ENCODE results near the gene NEDD4L. TPM values are rescaled to one million over a fixed set of nuclear protein-coding genes. Genes with fewer than 3 reads are reported as not detected.

NEDD4L gene
- total and polyA plus RNA-seq, 2 donors (not counting 1 experiment from before 2014, with no cell fraction given) = 10.3 to 25.7 TPM

GRCh38 chr18:58254873-58255511 lies 211.0 kb downstream of the NEDD4L start:
- H3K27me3 ChIP-seq (replicated peaks in 1 of 4; ENCODE audit: control extremely low read depth in 1 of 4, control insufficient read depth in 3 of 4, insufficient read depth in 4 of 4, low read length in 3 of 4) = no peaks in the 10 kb centered on the region
- H3K4me3 ChIP-seq (ENCODE audit: control extremely low read depth in 1 of 5, extremely low read depth in 1 of 5, insufficient read depth in 1 of 5, low read depth in 2 of 5, low read length in 4 of 5) = no peak overlapping the region
- peaks cover 0 to 16% (median 0%) of the 10 kb centered on the region in 3 donors for H3K9me3 ChIP-seq (ENCODE audit: control extremely low read depth in 1 of 3, control insufficient read depth in 2 of 3, insufficient read depth in 1 of 3, low read length in 2 of 3)
- no peak for TF ChIP-seq CTCF (IDR thresholded peaks at IDR 0.05)
- TF ChIP-seq EZH2 (IDR thresholded peaks at IDR 0.05; ENCODE audit: borderline replicate concordance, insufficient read depth, low read depth, low read length, poor library complexity, severe bottlenecking) = no peak
- POLR2A ChIA-PET = no interaction called here
- 97% methylated on average over 16 of the region's 17 CpGs for WGBS (ENCODE audit: insufficient coverage)
- Mint-ChIP-seq H3K27me3 (no peaks in the 10 kb centered on the region), H3K4me1 (peaks cover 6% of the 10 kb centered on the region), H3K4me3 (no peak overlapping the region), H3K9me3 (ENCODE audit: insufficient read depth) (no peaks in the 10 kb centered on the region), H3K27ac (no peak overlapping the region)
- no peak overlapping the region for H2AFZ ChIP-seq (ENCODE audit: insufficient read depth, low read depth, low read length, poor library complexity, severe bottlenecking)
- H4K20me1 ChIP-seq (ENCODE audit: control insufficient read depth, insufficient read depth, low read length, poor library complexity, severe bottlenecking) = no peaks in the 10 kb centered on the region
- intact Hi-C loops (cut with micrococcal nuclease) = no loop called here
- no peaks in the 10 kb centered on the region for H3K79me2 ChIP-seq (ENCODE audit: control insufficient read depth, insufficient read depth, low read length)
- no peak overlapping the region for H3K4me2 ChIP-seq (replicated peaks; ENCODE audit: low read depth, low read length, poor library complexity, severe bottlenecking)
- DNase-seq = no peak
- no peaks in the 10 kb centered on the region for H3K4me1 ChIP-seq (ENCODE audit: control insufficient read depth in 2 of 2, insufficient read depth in 2 of 2, low read length in 2 of 2)
- H3K9ac ChIP-seq (ENCODE audit: low read length) = no peak overlapping the region
- no peak overlapping the region for H3K27ac ChIP-seq (ENCODE audit: low read length in 2 of 2)
- CTCF ChIA-PET = no interaction called here
- H3K36me3 ChIP-seq (replicated peaks in 1 of 2; ENCODE audit: control extremely low read depth in 1 of 2, control insufficient read depth in 1 of 2, extremely low read depth in 1 of 2, insufficient read depth in 2 of 2, low read length in 1 of 2) = no peaks in the 10 kb centered on the region
- no peak for ATAC-seq (ENCODE audit: low read depth)

DNA sequence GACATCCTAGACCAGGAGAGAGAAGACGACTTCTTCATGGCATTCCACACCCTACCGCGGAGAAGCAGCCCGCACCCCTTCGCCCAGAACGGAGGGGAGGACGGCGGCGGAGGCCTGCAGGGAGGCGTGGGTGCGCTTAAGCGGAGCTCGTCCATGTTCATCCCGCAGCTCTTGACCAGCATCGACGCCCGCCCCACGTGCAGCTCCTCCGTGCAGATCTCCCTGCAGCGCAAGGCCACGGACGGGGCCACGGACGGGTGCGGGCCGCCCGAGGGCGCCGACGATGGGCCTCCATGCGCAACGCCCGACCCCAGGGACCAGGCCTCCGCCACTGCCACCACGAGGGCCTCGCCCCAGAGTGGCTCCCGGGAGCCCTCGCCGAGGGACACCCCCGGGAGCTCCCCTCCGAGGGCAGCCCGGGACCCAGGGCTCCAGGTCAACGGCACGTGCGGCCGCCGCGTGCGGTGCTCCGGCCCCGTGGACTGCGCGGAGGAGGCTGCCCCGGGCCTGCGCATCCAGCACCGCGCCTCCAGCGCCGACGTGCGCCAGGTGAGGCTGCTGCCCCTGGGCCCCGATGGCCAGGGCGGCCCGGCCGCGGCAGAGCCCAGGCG lies 211.8 kb downstream of the NEDD4L start:
- Histone ChIP-seq H3K9me3 (ENCODE audit: control extremely low read depth in 1 of 3, control insufficient read depth in 2 of 3, insufficient read depth in 1 of 3, low read length in 2 of 3) (peaks cover 0 to 16% (median 0%) of the 10 kb centered on the region in 3 donors), H3K36me3 (replicated peaks in 1 of 2; ENCODE audit: control extremely low read depth in 1 of 2, control insufficient read depth in 1 of 2, extremely low read depth in 1 of 2, insufficient read depth in 2 of 2, low read length in 1 of 2) (no peaks in the 10 kb centered on the region), H3K27ac (ENCODE audit: low read length in 2 of 2) (no peak overlapping the region), H3K27me3 (replicated peaks in 1 of 4; ENCODE audit: control extremely low read depth in 1 of 4, control insufficient read depth in 3 of 4, insufficient read depth in 4 of 4, low read length in 3 of 4) (no peaks in the 10 kb centered on the region), H3K9ac (ENCODE audit: low read length) (no peak overlapping the region), H2AFZ (ENCODE audit: insufficient read depth, low read depth, low read length, poor library complexity, severe bottlenecking) (no peak overlapping the region), H4K20me1 (ENCODE audit: control insufficient read depth, insufficient read depth, low read length, poor library complexity, severe bottlenecking) (no peaks in the 10 kb centered on the region), H3K4me2 (replicated peaks; ENCODE audit: low read depth, low read length, poor library complexity, severe bottlenecking) (no peak overlapping the region), H3K4me3 (ENCODE audit: control extremely low read depth in 1 of 5, extremely low read depth in 1 of 5, insufficient read depth in 1 of 5, low read depth in 2 of 5, low read length in 4 of 5) (no peak overlapping the region), H3K4me1 (ENCODE audit: control insufficient read depth in 2 of 2, insufficient read depth in 2 of 2, low read length in 2 of 2) (no peaks in the 10 kb centered on the region), H3K79me2 (ENCODE audit: control insufficient read depth, insufficient read depth, low read length) (no peaks in the 10 kb centered on the region)
- peaks cover 6% of the 10 kb centered on the region for H3K4me1 Mint-ChIP-seq
- no peaks in the 10 kb centered on the region for H3K27me3 Mint-ChIP-seq
- POLR2A ChIA-PET = no interaction called here
- H3K9me3 Mint-ChIP-seq (ENCODE audit: insufficient read depth) = no peaks in the 10 kb centered on the region
- H3K27ac Mint-ChIP-seq = no peak overlapping the region
- no peak for ATAC-seq (ENCODE audit: low read depth)
- 97% methylated on average over 67 of the region's 67 CpGs for WGBS (ENCODE audit: insufficient coverage)
- TF ChIP-seq EZH2 (IDR thresholded peaks at IDR 0.05; ENCODE audit: borderline replicate concordance, insufficient read depth, low read depth, low read length, poor library complexity, severe bottlenecking) = no peak
- no peak for TF ChIP-seq CTCF (IDR thresholded peaks at IDR 0.05)
- DNase-seq = no peak
- intact Hi-C loops (cut with micrococcal nuclease) = no loop called here
- CTCF ChIA-PET = no interaction called here
- no peak overlapping the region for H3K4me3 Mint-ChIP-seq

All from B cell (primary cell).